Activated naive CD8-positive, alpha-beta T cell treated with anti-CD3 and anti-CD28 coated beads for 36 hours (primary cell): Measurements from ENCODE around the gene IFIT3. TPM values are rescaled to one million over a fixed set of nuclear protein-coding genes. Genes with fewer than 3 reads are reported as not detected.
"Not testable (repeated sequence)": the region's sequence is repeated elsewhere in the genome, so short reads cannot be mapped to it uniquely, and the experiment has no call there.

Source experiments
- DNase-seq: peaks from one replicate; pipeline ENCODE4 v3.0.0; 2021
- H3K27ac Mint-ChIP-seq: one replicate; pipeline ENCODE4 v1.8.0; 2022; ENCODE audit warnings: mild to moderate bottlenecking, moderate library complexity, mixed read lengths
- H3K27me3 Mint-ChIP-seq: one replicate; pipeline ENCODE4 v1.8.0; 2022; ENCODE audit warnings: mild to moderate bottlenecking, mixed read lengths
- H3K36me3 Mint-ChIP-seq: one replicate; pipeline ENCODE4 v1.8.0; 2021; ENCODE audit warnings: mild to moderate bottlenecking, mixed read lengths
- H3K4me1 Mint-ChIP-seq: one replicate; pipeline ENCODE4 v1.8.0; 2021; ENCODE audit warnings: mixed read lengths
- H3K4me3 Mint-ChIP-seq: one replicate; pipeline ENCODE4 v1.8.0; 2022; ENCODE audit warnings: mild to moderate bottlenecking, moderate library complexity, mixed read lengths
- H3K9me3 Mint-ChIP-seq: one replicate; pipeline ENCODE4 v1.8.0; 2022; ENCODE audit warnings: mixed read lengths
- total RNA-seq, 2 experiments: library from RNA; stranded (reverse); gene quantifications; one replicate each; pipeline ENCODE4 v1.2.3, GENCODE V29; 2021

The IFIT3 gene
- 10 to 100 TPM; 28.6 to 28.7 TPM for total RNA-seq

GRCh38 chr10:89327803-89328441, at the start of gene IFIT3:
TSS of gene IFIT3 (plus strand) at chr10:89327997. CDS start at chr10:89328074, 77 bp downstream.
- H3K27me3 Mint-ChIP-seq: peaks cover 44% of the 10 kb centered on the region
- no peak for DNase-seq
- H3K4me3 Mint-ChIP-seq: peak within 1 kb of the TSS; percentile 82
- H3K36me3 Mint-ChIP-seq: peaks cover 4% of the 10 kb centered on the region
- H3K9me3 Mint-ChIP-seq: no peaks in the 10 kb centered on the region
- H3K4me1 Mint-ChIP-seq: peaks cover 34% of the 10 kb centered on the region
- peak within 1 kb of the TSS; percentile 76 for H3K27ac Mint-ChIP-seq

- H3K27ac Mint-ChIP-seq: no peak overlapping the region
- H3K36me3 Mint-ChIP-seq: no peaks in the 10 kb centered on the region
- H3K27me3 Mint-ChIP-seq: no peaks in the 10 kb centered on the region
- no peaks in the 10 kb centered on the region for H3K9me3 Mint-ChIP-seq
- H3K4me3 Mint-ChIP-seq: no peak overlapping the region
- no peak for DNase-seq
- H3K4me1 Mint-ChIP-seq: no peaks in the 10 kb centered on the region
These were observed 49.7 kb upstream of the IFIT3 start for GRCh38 chr10:89278034-89278535.

GRCh38 chr10:89278900-89279392, 48.9 kb upstream of the IFIT3 start:
- H3K27ac Mint-ChIP-seq: no peak overlapping the region
- DNase-seq: no peak

GRCh38 chr10:89279421-89279869, 48.4 kb upstream of the IFIT3 start:
- Mint-ChIP-seq H3K4me1 (no peaks in the 10 kb centered on the region), H3K9me3 (no peaks in the 10 kb centered on the region), H3K4me3 (no peak overlapping the region), H3K27me3 (no peaks in the 10 kb centered on the region), H3K27ac (no peak overlapping the region), H3K36me3 (no peaks in the 10 kb centered on the region)
- no peak for DNase-seq

More at GRCh38 chr10:89278900-89279392, 48.9 kb upstream of the IFIT3 start:
- Mint-ChIP-seq H3K4me3 (no peak overlapping the region), H3K27me3 (no peaks in the 10 kb centered on the region), H3K9me3 (no peaks in the 10 kb centered on the region), H3K4me1 (no peaks in the 10 kb centered on the region), H3K36me3 (no peaks in the 10 kb centered on the region)

GRCh38 chr10:89280508-89280907, 47.3 kb upstream of the IFIT3 start:
- no peaks in the 10 kb centered on the region for H3K27me3 Mint-ChIP-seq
- H3K4me3 Mint-ChIP-seq: no peak overlapping the region
- DNase-seq: no peak
- no peaks in the 10 kb centered on the region for H3K9me3 Mint-ChIP-seq
- no peaks in the 10 kb centered on the region for H3K36me3 Mint-ChIP-seq
- H3K27ac Mint-ChIP-seq: no peak overlapping the region
- H3K4me1 Mint-ChIP-seq: no peaks in the 10 kb centered on the region

GRCh38 chr10:89281606-89282395, 46.0 kb upstream of the IFIT3 start:
- H3K27ac Mint-ChIP-seq: no peak overlapping the region
- no peaks in the 10 kb centered on the region for H3K4me1 Mint-ChIP-seq
- H3K27me3 Mint-ChIP-seq: peaks cover 9% of the 10 kb centered on the region
- no peaks in the 10 kb centered on the region for H3K36me3 Mint-ChIP-seq
- no peak overlapping the region for H3K4me3 Mint-ChIP-seq
- peaks cover 3% of the 10 kb centered on the region for H3K9me3 Mint-ChIP-seq
- DNase-seq: no peak

GRCh38 chr10:89283025-89283935, 44.5 kb upstream of the IFIT3 start:
- no peaks in the 10 kb centered on the region for H3K36me3 Mint-ChIP-seq
- no peak overlapping the region for H3K4me3 Mint-ChIP-seq
- H3K4me1 Mint-ChIP-seq: no peaks in the 10 kb centered on the region
- H3K27me3 Mint-ChIP-seq: peaks cover 9% of the 10 kb centered on the region
- H3K27ac Mint-ChIP-seq: no peak overlapping the region
- DNase-seq: no peak
- H3K9me3 Mint-ChIP-seq: peaks cover 3% of the 10 kb centered on the region

- no peak for DNase-seq
These were observed 43.8 kb upstream of the IFIT3 start for GRCh38 chr10:89283936-89284475.

GRCh38 chr10:89284711-89285110, 43.1 kb upstream of the IFIT3 start:
- not testable (repeated sequence) for H3K4me3 Mint-ChIP-seq, H3K27me3 Mint-ChIP-seq, H3K27ac Mint-ChIP-seq, H3K4me1 Mint-ChIP-seq, H3K9me3 Mint-ChIP-seq, DNase-seq, H3K36me3 Mint-ChIP-seq

More at GRCh38 chr10:89283936-89284475, 43.8 kb upstream of the IFIT3 start:
- Mint-ChIP-seq H3K4me1 (no peaks in the 10 kb centered on the region), H3K27me3 (peaks cover 9% of the 10 kb centered on the region), H3K4me3 (no peak overlapping the region), H3K36me3 (no peaks in the 10 kb centered on the region), H3K27ac (no peak overlapping the region), H3K9me3 (peaks cover 3% of the 10 kb centered on the region)

GRCh38 chr10:89285303-89285702, 42.5 kb upstream of the IFIT3 start:
- H3K4me3 Mint-ChIP-seq, H3K27me3 Mint-ChIP-seq, H3K36me3 Mint-ChIP-seq, H3K4me1 Mint-ChIP-seq, H3K9me3 Mint-ChIP-seq, DNase-seq, H3K27ac Mint-ChIP-seq: not testable (repeated sequence)

GRCh38 chr10:89294721-89295239, 33.0 kb upstream of the IFIT3 start:
- Mint-ChIP-seq H3K36me3 (peaks cover 10% of the 10 kb centered on the region), H3K9me3 (peaks cover 12% of the 10 kb centered on the region), H3K27me3 (no peaks in the 10 kb centered on the region), H3K4me3 (peak overlapping the region; percentile 27), H3K4me1 (peaks cover 28% of the 10 kb centered on the region), H3K27ac (peak overlapping the region; percentile 84)
- no peak for DNase-seq

GRCh38 chr10:89295597-89295996, 32.2 kb upstream of the IFIT3 start:
- Mint-ChIP-seq H3K9me3 (peaks cover 12% of the 10 kb centered on the region), H3K27me3 (no peaks in the 10 kb centered on the region), H3K4me3 (peak overlapping the region; percentile 7), H3K27ac (peak overlapping the region; percentile 80), H3K4me1 (peaks cover 28% of the 10 kb centered on the region), H3K36me3 (peaks cover 10% of the 10 kb centered on the region)
- no peak for DNase-seq

GRCh38 chr10:89296220-89296648, 31.6 kb upstream of the IFIT3 start:
- peaks cover 14% of the 10 kb centered on the region for H3K9me3 Mint-ChIP-seq
- peaks cover 10% of the 10 kb centered on the region for H3K36me3 Mint-ChIP-seq
- H3K27ac Mint-ChIP-seq: peak overlapping the region; percentile 80
- peaks cover 32% of the 10 kb centered on the region for H3K4me1 Mint-ChIP-seq
- H3K27me3 Mint-ChIP-seq: no peaks in the 10 kb centered on the region
- H3K4me3 Mint-ChIP-seq: peak overlapping the region; percentile 7
- no peak for DNase-seq

GRCh38 chr10:89297356-89297755, 30.4 kb upstream of the IFIT3 start:
- no peak overlapping the region for H3K27ac Mint-ChIP-seq
- H3K27me3 Mint-ChIP-seq: no peaks in the 10 kb centered on the region
- H3K9me3 Mint-ChIP-seq: peaks cover 14% of the 10 kb centered on the region
- DNase-seq: no peak
- no peak overlapping the region for H3K4me3 Mint-ChIP-seq
- H3K36me3 Mint-ChIP-seq: peaks cover 10% of the 10 kb centered on the region
- H3K4me1 Mint-ChIP-seq: peaks cover 44% of the 10 kb centered on the region
